SU-DHL-6 (cell line): ENCODE results near the gene STK38.

Experiments used
- H2AFZ ChIP-seq: fragments of 200-600 bp; sonication (generic); 2 replicates; pipeline ENCODE4 v1.6.1; 2014; ENCODE audit warnings: low read depth, mild to moderate bottlenecking, moderate library complexity, mixed read lengths, antibody characterized with exemption, low read length; ENCODE audit not compliant: severe bottlenecking
- H3F3A ChIP-seq: fragments of 200-600 bp; shearing (Covaris generic); 2 replicates; pipeline ENCODE4 v1.6.0; 2016; ENCODE audit warnings: antibody characterized with exemption, mild to moderate bottlenecking; ENCODE audit not compliant: insufficient read depth
- H3K27ac ChIP-seq: fragments of 200-600 bp; sonication (generic); 2 replicates; pipeline ENCODE4 v1.5.1; 2016; ENCODE audit warnings: low read depth, mild to moderate bottlenecking, low read length, moderate library complexity, mixed read lengths
- H3K27me3 ChIP-seq: fragments of 200-600 bp; sonication (generic), shearing (Covaris generic); 2 replicates; pipeline ENCODE4 v1.6.0; 2014; ENCODE audit warnings: mild to moderate bottlenecking, low read length
- H3K36me3 ChIP-seq: fragments of 200-600 bp; sonication (generic); 2 replicates; pipeline ENCODE4 v1.6.1; 2014; ENCODE audit warnings: mild to moderate bottlenecking, low read length, mixed read lengths
- H3K4me2 ChIP-seq: fragments of 300-600, 200-600 bp; shearing (Covaris generic), sonication (generic); 2 replicates; pipeline ENCODE4 v1.6.0; 2014; ENCODE audit warnings: low read length, low read depth, mild to moderate bottlenecking; ENCODE audit not compliant: poor library complexity, severe bottlenecking
- H3K4me3 ChIP-seq: fragments of 200-600 bp; sonication (generic); 2 replicates; pipeline ENCODE4 v1.5.1; 2014; ENCODE audit warnings: antibody characterized with exemption, low read length, mild to moderate bottlenecking, mixed read lengths; ENCODE audit not compliant: insufficient read depth, poor library complexity, severe bottlenecking
- H3K79me2 ChIP-seq: fragments of 200-600 bp; sonication (generic); 2 replicates; pipeline ENCODE4 v1.6.1; 2014; ENCODE audit warnings: mild to moderate bottlenecking, low read length, moderate library complexity; ENCODE audit not compliant: insufficient read depth
- H3K9ac ChIP-seq: fragments of 200-600 bp; sonication (generic); 2 replicates; pipeline ENCODE4 v1.7.0; 2014; ENCODE audit warnings: mild to moderate bottlenecking, low read length
- H3K9me2 ChIP-seq: fragments of 200-600 bp; sonication (generic); replicated peaks from 2 replicates; pipeline ENCODE4 v1.6.1; 2014; ENCODE audit warnings: low read length; ENCODE audit not compliant: insufficient read depth
- H3K9me3 ChIP-seq: fragments of 200-600 bp; sonication (generic); 2 replicates; pipeline ENCODE4 v1.6.1; 2014; ENCODE audit warnings: low read length, mixed read lengths; ENCODE audit not compliant: insufficient read depth
- H4K20me1 ChIP-seq: fragments of 200-600 bp; sonication (generic); 2 replicates; pipeline ENCODE4 v1.6.1; 2014; ENCODE audit warnings: low read depth, mild to moderate bottlenecking, antibody characterized with exemption, low read length, moderate library complexity, mixed read lengths
- CTCF ChIP-seq: fragments of 200-600 bp; sonication (generic); IDR thresholded peaks from one replicate; pipeline ENCODE4 v1.5.1; 2017; ENCODE audit warnings: antibody characterized with exemption, mild to moderate bottlenecking, low read length, moderate library complexity; ENCODE audit not compliant: insufficient read depth, poor library complexity, severe bottlenecking
- EZH2phosphoT487 ChIP-seq: fragments of 200-600 bp; sonication (generic), shearing (Covaris generic); conservative IDR thresholded peaks from 2 replicates; pipeline ENCODE4 v1.6.1; 2018; ENCODE audit warnings: mild to moderate bottlenecking, antibody characterized with exemption, low read length, moderate library complexity, mixed read lengths

Gene STK38

GRCh38 chr6:36514554-36515456, 32.5 kb downstream of the STK38 start:
- no peaks in the 10 kb centered on the region for H3K27me3 ChIP-seq
- H3K9me3 ChIP-seq: no peaks in the 10 kb centered on the region
- H3K9me2 ChIP-seq: no peaks in the 10 kb centered on the region
- H3K27ac ChIP-seq: no peak overlapping the region
- no peak overlapping the region for H3K9ac ChIP-seq
- no peaks in the 10 kb centered on the region for H3K79me2 ChIP-seq
- no peak overlapping the region for H3K4me3 ChIP-seq
- no peaks in the 10 kb centered on the region for H4K20me1 ChIP-seq
- peaks cover 42% of the 10 kb centered on the region; the same call in 1 of the 2 replicates for H3K36me3 ChIP-seq
- H2AFZ ChIP-seq: no peak overlapping the region
- no peaks in the 10 kb centered on the region; the same call in 1 of the 2 replicates for H3F3A ChIP-seq
- H3K4me2 ChIP-seq: no peak overlapping the region
- TF ChIP-seq CTCF (no peak), EZH2phosphoT487 (no peak)

GRCh38 chr6:36510365-36510764, 36.9 kb downstream of the STK38 start:
- no peak for TF ChIP-seq CTCF
- TF ChIP-seq EZH2phosphoT487: no peak
- no peaks in the 10 kb centered on the region for H4K20me1 ChIP-seq

GRCh38 chr6:36508532-36508931, 38.7 kb downstream of the STK38 start:
- no peak overlapping the region for H3K4me3 ChIP-seq
- no peaks in the 10 kb centered on the region for H3K79me2 ChIP-seq
- no peak overlapping the region for H3K27ac ChIP-seq
- H3K36me3 ChIP-seq: peaks cover 25% of the 10 kb centered on the region; the same call in 1 of the 2 replicates
- no peaks in the 10 kb centered on the region for H4K20me1 ChIP-seq
- H3K4me2 ChIP-seq: no peak overlapping the region
- no peak overlapping the region for H2AFZ ChIP-seq
- H3K9ac ChIP-seq: no peak overlapping the region
- TF ChIP-seq EZH2phosphoT487 (no peak), CTCF (no peak)
- H3K9me2 ChIP-seq: no peaks in the 10 kb centered on the region
- H3K9me3 ChIP-seq: no peaks in the 10 kb centered on the region
- no peaks in the 10 kb centered on the region for H3K27me3 ChIP-seq
- no peaks in the 10 kb centered on the region for H3F3A ChIP-seq

More at GRCh38 chr6:36510365-36510764, 36.9 kb downstream of the STK38 start:
- Histone ChIP-seq H3K27ac (no peak overlapping the region), H3K79me2 (no peaks in the 10 kb centered on the region), H3K9me3 (no peaks in the 10 kb centered on the region), H3K27me3 (no peaks in the 10 kb centered on the region), H3K9me2 (no peaks in the 10 kb centered on the region), H3F3A (no peaks in the 10 kb centered on the region), H2AFZ (no peak overlapping the region), H3K4me2 (no peak overlapping the region), H3K4me3 (no peak overlapping the region), H3K9ac (no peak overlapping the region), H3K36me3 (peaks cover 25% of the 10 kb centered on the region; the same call in 1 of the 2 replicates)
